ENCODE results near the gene TIMP2.
A peak's percentile ranks its signal among the peaks of the same experiment; 100 is the strongest.

Gene TIMP2

DNA sequence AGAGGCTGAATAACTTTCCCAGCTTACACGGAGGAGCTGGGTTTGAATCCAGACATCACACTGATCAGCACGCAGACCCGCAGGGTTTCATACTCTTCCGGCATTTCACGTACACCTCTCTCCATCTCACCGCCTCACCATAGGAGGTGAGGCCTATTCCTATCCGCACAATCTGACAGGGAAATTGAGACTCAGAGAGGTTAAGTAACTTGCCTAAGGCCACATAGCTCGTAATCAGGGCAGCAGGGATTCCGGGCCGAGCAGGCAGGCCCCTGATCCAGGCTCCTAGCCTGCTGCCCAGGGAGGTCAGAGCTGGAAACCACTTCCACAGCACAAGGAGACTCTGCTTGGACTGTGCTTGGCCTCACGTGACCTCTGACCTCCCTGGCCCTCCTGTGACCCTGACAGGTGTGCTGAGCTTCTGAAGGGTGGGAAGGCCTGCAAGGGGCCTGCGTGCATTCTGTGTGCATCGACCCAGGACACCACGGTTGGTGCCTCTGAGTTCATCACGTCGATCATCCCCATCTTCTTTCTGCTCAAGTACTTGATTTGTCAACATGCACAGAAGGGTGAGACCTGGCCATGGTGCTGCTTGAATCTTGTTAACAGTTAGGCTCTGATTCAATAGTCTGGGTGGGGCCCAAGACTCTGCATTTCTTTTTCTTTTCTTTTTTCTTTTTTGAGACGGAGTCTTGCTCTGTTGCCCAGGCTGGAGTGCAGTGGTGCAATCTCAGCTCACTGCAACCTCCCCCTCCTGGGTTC lies 26.9 kb downstream of the TIMP2 start:
- H3K4me1 ChIP-seq (ENCODE audit: control insufficient read depth, insufficient read depth, low read length) = peaks cover 11% of the 10 kb centered on the region
- H3K9ac ChIP-seq (ENCODE audit: low read depth, low read length) = no peak overlapping the region

DNA sequence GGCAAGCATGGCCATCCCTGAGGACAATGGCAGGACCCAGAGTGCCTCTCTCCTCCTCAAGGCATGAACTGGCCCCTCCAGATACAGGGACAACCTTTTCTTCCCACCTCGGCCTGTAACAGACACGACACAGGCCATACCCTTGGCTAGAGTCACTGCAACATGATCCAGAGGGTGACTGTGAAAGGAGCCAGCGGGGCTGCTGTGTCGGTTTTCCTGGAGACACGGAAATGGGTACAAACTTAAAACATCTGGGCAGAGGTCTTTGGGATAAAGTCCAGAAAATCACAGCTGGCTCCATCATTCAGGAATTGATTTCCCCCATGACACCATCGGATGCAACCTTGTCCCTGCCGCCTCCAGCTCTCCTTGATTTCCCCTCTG lies 27.5 kb downstream of the TIMP2 start:
- Histone ChIP-seq H3K4me1 (ENCODE audit: control insufficient read depth, insufficient read depth, low read length) (peaks cover 11% of the 10 kb centered on the region), H3K27me3 (ENCODE audit: control insufficient read depth, insufficient read depth, low read length) (no peaks in the 10 kb centered on the region), H3K36me3 (ENCODE audit: control insufficient read depth, insufficient read depth, low read length) (peaks cover 4% of the 10 kb centered on the region), H3K9ac (ENCODE audit: low read depth, low read length) (no peak overlapping the region), H3K9me3 (ENCODE audit: control insufficient read depth, insufficient read depth, low read length) (no peaks in the 10 kb centered on the region), H3K4me3 (ENCODE audit: low read depth, low read length) (no peak overlapping the region)

More for the DNA sequence above, 26.9 kb downstream of the TIMP2 start:
- no peaks in the 10 kb centered on the region for H3K9me3 ChIP-seq (ENCODE audit: control insufficient read depth, insufficient read depth, low read length)
- no peak overlapping the region for H3K4me3 ChIP-seq (ENCODE audit: low read depth, low read length)
- peaks cover 4% of the 10 kb centered on the region for H3K36me3 ChIP-seq (ENCODE audit: control insufficient read depth, insufficient read depth, low read length)
- H3K27me3 ChIP-seq (ENCODE audit: control insufficient read depth, insufficient read depth, low read length) = no peaks in the 10 kb centered on the region

DNA sequence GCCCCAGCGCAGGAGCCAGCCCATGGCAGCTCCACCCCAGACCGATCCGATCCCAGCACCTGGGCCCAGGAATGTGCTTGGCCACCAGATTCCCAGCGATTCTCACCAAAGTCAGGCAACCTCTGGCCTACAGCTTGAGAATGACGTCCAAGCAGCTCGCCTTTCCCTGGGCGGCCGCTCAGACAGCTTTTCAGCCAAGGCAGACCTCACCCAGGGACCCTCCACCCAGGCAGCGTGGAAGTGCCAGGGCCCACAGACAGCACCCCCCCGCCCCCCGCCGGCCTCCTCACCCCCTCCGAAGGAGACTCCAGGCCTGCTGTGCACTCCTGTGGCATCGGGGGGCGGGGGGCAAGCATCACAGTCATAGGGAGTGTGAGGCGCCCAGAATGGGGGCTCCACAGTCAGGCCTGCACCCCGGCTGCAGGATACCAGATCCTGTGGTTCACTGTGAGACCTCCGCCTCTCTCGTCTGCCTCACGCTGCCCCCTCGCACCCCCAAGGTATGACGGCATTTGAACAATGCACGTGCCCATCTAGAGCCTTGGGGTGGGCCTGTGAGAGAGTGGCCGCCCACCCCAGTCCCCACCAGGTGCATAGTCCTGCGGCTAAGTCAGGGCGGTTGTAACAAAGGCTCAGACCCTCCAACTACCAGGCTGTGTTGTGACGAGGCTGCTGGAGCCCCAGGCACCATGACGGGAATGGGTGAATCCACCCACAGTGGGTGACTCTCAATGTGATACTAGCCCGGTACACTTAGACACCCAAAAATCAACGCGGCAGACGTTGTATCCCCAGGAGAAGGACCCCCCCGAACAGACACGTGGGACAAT lies 28.1 kb downstream of the TIMP2 start:
- Histone ChIP-seq H3K27me3 (ENCODE audit: control insufficient read depth, insufficient read depth, low read length) (no peaks in the 10 kb centered on the region), H3K4me1 (ENCODE audit: control insufficient read depth, insufficient read depth, low read length) (peaks cover 11% of the 10 kb centered on the region), H3K4me3 (ENCODE audit: low read depth, low read length) (no peak overlapping the region), H3K9ac (ENCODE audit: low read depth, low read length) (no peak overlapping the region), H3K9me3 (ENCODE audit: control insufficient read depth, insufficient read depth, low read length) (no peaks in the 10 kb centered on the region), H3K36me3 (ENCODE audit: control insufficient read depth, insufficient read depth, low read length) (peaks cover 4% of the 10 kb centered on the region)

DNA sequence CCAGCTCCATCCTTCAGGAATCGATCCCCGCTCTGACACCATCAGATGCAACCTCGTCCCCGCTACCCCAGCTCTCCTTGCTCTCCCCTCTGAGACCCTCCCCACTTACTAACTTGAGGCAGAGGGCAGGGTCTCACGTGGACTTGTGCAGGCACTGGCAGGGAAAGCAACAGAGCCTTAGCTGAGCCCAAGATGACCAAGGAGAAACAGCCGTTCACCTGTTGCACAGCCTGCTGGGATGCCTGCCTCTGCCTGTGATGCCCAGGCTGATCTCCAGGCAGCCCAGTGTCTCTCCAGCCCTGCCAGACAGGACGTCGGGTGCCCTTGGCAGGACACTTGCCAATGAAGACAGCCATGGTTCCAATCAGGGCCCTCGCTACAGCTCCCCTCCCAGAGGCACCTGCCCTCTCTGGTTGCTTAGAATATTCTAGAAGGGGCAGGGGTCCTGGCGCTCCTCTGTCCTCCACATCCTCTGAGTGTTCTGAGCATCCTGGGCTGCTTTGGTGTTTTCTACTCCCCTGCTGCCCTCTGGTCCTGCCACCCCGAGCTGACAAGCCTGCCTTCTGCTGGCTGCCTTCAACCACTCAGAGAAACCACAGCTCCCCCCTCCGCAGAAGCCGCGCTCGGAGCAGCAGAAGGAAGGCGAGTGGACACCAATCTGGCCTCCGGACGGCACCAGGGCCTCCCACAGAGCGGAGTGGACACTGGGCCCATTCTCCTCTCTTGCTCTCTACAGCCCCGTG lies 28.9 kb downstream of the TIMP2 start:
- peaks cover 4% of the 10 kb centered on the region for H3K36me3 ChIP-seq (ENCODE audit: control insufficient read depth, insufficient read depth, low read length)

DNA sequence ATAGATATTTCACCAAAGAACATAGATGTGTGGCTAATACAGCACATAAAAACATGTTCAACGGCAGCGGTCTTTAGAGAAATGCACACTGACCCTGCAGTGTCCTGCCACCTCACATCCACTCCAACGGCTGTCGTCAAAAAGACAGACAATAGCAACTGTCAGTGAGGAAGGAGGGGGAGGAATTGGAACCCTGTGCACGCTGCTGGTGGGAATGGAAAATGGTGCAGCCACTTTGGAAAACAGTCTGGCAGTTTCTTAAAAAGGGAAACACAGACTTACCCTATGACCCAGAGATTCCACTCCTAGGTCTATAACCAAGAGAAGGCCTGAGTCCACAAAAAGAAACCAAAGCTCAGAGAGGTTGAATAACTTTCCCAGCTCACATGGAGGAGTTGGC lies 29.9 kb downstream of the TIMP2 start:
- Histone ChIP-seq H3K4me1 (ENCODE audit: control insufficient read depth, insufficient read depth, low read length) (peaks cover 11% of the 10 kb centered on the region), H3K4me3 (ENCODE audit: low read depth, low read length) (no peak overlapping the region), H3K27me3 (ENCODE audit: control insufficient read depth, insufficient read depth, low read length) (no peaks in the 10 kb centered on the region), H3K9ac (ENCODE audit: low read depth, low read length) (no peak overlapping the region), H3K9me3 (ENCODE audit: control insufficient read depth, insufficient read depth, low read length) (no peaks in the 10 kb centered on the region), H3K36me3 (ENCODE audit: control insufficient read depth, insufficient read depth, low read length) (no peaks in the 10 kb centered on the region)

More for the DNA sequence above, 28.9 kb downstream of the TIMP2 start:
- H3K9ac ChIP-seq (ENCODE audit: low read depth, low read length) = no peak overlapping the region
- no peaks in the 10 kb centered on the region for H3K9me3 ChIP-seq (ENCODE audit: control insufficient read depth, insufficient read depth, low read length)
- H3K4me1 ChIP-seq (ENCODE audit: control insufficient read depth, insufficient read depth, low read length) = peaks cover 11% of the 10 kb centered on the region
- H3K4me3 ChIP-seq (ENCODE audit: low read depth, low read length) = no peak overlapping the region
- H3K27me3 ChIP-seq (ENCODE audit: control insufficient read depth, insufficient read depth, low read length) = no peaks in the 10 kb centered on the region

DNA sequence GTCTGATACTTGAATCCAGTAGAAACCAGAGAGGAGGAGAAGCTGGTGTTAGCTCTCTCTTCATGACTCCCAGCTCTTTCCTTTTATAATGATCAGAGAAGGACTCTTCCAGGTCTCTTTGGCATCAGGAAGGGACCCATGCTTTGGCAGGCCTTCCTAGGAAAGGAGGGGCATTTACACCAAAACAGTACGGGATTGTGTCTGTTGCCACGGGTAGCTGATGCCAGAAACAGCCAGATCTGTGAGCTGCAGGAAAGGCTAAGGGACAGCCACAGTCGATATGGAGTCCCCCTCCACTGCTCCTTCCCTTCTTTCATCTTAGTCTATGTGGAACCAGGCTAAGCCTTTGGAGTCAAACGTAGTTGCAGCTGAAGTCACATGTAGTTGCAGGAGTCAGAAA lies 31.5 kb downstream of the TIMP2 start:
- Histone ChIP-seq H3K9me3 (ENCODE audit: control insufficient read depth, insufficient read depth, low read length) (no peaks in the 10 kb centered on the region), H3K27me3 (ENCODE audit: control insufficient read depth, insufficient read depth, low read length) (no peaks in the 10 kb centered on the region), H3K36me3 (ENCODE audit: control insufficient read depth, insufficient read depth, low read length) (no peaks in the 10 kb centered on the region), H3K4me3 (ENCODE audit: low read depth, low read length) (no peak overlapping the region), H3K9ac (ENCODE audit: low read depth, low read length) (no peak overlapping the region), H3K4me1 (ENCODE audit: control insufficient read depth, insufficient read depth, low read length) (no peaks in the 10 kb centered on the region)

DNA sequence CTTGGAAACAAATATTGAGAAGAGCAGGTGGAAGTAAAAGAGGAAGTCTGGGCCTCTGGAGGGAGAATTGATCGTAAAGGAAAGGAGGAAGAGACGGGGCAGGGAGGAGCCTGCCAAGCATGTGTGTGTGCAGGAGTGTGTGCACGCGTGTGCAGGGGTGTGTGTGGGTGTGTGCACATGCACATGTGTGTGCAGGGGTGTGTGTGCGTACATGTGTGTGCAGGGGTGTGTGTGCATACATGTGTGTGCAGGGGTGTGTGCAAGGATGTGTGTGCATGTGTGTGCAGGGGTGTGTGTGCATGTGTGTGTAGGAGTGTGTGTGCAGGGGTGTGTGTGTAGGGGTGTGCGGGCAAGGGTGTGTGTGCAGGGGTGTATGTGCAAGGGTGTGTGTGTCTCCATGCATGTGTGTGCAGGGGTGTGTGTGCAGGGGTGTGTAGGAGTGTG lies 32.2 kb downstream of the TIMP2 start:
- Histone ChIP-seq H3K27me3 (ENCODE audit: control insufficient read depth, insufficient read depth, low read length) (no peaks in the 10 kb centered on the region), H3K9ac (ENCODE audit: low read depth, low read length) (no peak overlapping the region), H3K4me3 (ENCODE audit: low read depth, low read length) (no peak overlapping the region), H3K36me3 (ENCODE audit: control insufficient read depth, insufficient read depth, low read length) (no peaks in the 10 kb centered on the region), H3K4me1 (ENCODE audit: control insufficient read depth, insufficient read depth, low read length) (no peaks in the 10 kb centered on the region), H3K9me3 (ENCODE audit: control insufficient read depth, insufficient read depth, low read length) (no peaks in the 10 kb centered on the region)

DNA sequence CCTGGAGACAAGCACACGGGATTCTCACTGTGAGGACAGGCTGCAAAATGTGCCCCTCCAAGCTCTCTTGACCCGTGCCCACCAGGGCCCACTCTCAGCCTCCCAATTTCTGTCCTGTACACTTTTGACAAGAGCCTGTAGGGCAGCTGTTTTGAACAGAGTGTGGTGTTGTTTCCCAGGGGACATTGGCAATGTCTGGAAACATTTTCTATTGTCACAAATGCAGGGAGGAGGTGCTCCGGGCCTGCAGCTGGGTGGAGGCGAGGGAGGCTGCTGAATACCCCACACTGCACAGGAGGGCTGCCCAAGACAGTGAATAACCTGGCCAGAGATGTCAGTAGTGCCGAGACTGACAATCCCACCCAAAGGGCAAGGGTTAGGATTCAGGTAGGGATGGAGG lies 32.7 kb downstream of the TIMP2 start:
- no peaks in the 10 kb centered on the region for H3K27me3 ChIP-seq (ENCODE audit: control insufficient read depth, insufficient read depth, low read length)
- H3K9me3 ChIP-seq (ENCODE audit: control insufficient read depth, insufficient read depth, low read length) = no peaks in the 10 kb centered on the region
- no peaks in the 10 kb centered on the region for H3K36me3 ChIP-seq (ENCODE audit: control insufficient read depth, insufficient read depth, low read length)
- no peaks in the 10 kb centered on the region for H3K4me1 ChIP-seq (ENCODE audit: control insufficient read depth, insufficient read depth, low read length)
- H3K9ac ChIP-seq (ENCODE audit: low read depth, low read length) = no peak overlapping the region
- no peak overlapping the region for H3K4me3 ChIP-seq (ENCODE audit: low read depth, low read length)

DNA sequence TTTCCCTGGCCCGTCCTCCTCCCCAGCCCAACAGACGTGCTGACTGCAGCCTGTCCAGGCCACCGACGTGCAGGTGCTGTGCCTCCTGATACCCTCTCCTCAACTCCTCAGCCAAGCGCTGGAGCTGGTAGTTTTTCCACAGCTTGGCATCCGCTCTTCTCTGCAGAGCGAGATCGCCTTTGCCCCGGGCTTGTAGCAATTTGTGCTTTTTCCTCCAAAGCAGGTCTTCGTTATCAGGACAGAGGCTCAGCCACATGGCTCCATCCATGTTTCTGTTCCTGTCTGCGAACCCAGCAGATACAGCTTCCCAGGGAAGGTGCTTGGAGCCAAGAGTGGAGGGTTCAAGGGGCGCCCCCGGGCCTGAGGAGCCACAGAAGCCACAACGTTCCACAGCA lies 33.1 kb downstream of the TIMP2 start:
- no peaks in the 10 kb centered on the region for H3K36me3 ChIP-seq (ENCODE audit: control insufficient read depth, insufficient read depth, low read length)
- no peaks in the 10 kb centered on the region for H3K27me3 ChIP-seq (ENCODE audit: control insufficient read depth, insufficient read depth, low read length)
- H3K9ac ChIP-seq (ENCODE audit: low read depth, low read length) = peak overlapping the region; percentile 12
- H3K4me1 ChIP-seq (ENCODE audit: control insufficient read depth, insufficient read depth, low read length) = no peaks in the 10 kb centered on the region
- no peak overlapping the region for H3K4me3 ChIP-seq (ENCODE audit: low read depth, low read length)
- no peaks in the 10 kb centered on the region for H3K9me3 ChIP-seq (ENCODE audit: control insufficient read depth, insufficient read depth, low read length)

DNA sequence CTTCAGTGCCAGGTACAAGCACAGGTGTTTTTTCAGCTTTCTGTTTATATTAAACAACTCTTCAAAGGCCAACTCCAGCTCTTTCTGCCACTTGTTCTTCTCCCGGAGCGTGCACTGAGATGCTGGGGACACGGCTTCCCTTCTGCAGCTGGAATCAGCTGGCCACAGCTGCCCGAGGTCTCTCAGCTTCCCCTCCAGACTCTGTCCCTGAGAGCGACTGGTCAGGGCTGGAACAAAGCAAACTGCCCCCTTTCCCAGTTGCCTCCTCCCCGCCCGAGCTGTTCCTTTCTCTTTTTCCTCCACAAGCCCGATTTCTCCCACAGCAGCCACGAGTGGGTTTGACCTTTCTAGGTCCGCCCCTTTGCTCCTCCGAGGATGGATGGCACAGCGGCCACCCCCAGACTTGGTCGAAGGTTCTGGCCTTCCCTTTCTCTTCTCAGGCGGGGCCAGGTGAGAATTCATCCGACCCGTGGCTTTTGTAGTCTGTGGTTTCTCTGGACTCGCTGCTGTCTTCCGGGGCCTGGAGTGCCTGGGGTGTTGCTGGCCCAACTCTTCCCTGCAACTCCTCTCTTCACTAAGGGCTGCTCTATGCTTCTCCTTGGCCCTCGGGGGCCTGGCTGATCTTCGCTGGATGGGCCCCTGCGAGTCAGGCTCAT lies 33.7 kb downstream of the TIMP2 start:
- Histone ChIP-seq H3K27me3 (ENCODE audit: control insufficient read depth, insufficient read depth, low read length) (no peaks in the 10 kb centered on the region), H3K4me3 (ENCODE audit: low read depth, low read length) (no peak overlapping the region), H3K9ac (ENCODE audit: low read depth, low read length) (peak overlapping the region; percentile 12)

DNA sequence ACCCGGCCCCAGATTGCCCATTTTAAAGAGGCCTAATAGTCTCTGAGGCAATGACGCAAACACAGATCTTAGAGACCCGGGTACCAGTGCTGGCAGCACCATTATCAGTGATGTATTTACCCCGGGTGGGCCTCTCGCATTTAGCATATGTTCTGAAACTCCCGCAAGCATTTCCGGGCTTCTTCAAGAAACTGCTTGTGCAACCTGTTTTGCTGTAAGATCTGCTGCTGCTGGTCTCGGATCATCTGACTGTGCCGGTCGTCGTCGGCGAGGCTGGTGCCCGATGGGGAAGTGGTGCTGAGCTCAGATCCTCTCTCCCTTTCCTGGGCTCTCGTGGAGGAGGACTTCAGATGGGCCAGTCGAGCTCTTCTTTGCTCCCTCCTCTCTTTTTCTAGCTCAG lies 34.7 kb downstream of the TIMP2 start:
- no peak overlapping the region for H3K9ac ChIP-seq (ENCODE audit: low read depth, low read length)
- H3K4me1 ChIP-seq (ENCODE audit: control insufficient read depth, insufficient read depth, low read length) = no peaks in the 10 kb centered on the region
- H3K27me3 ChIP-seq (ENCODE audit: control insufficient read depth, insufficient read depth, low read length) = no peaks in the 10 kb centered on the region
- H3K4me3 ChIP-seq (ENCODE audit: low read depth, low read length) = no peak overlapping the region
- no peaks in the 10 kb centered on the region for H3K9me3 ChIP-seq (ENCODE audit: control insufficient read depth, insufficient read depth, low read length)
- H3K36me3 ChIP-seq (ENCODE audit: control insufficient read depth, insufficient read depth, low read length) = no peaks in the 10 kb centered on the region

More for the DNA sequence above, 33.7 kb downstream of the TIMP2 start:
- Histone ChIP-seq H3K4me1 (ENCODE audit: control insufficient read depth, insufficient read depth, low read length) (no peaks in the 10 kb centered on the region), H3K9me3 (ENCODE audit: control insufficient read depth, insufficient read depth, low read length) (no peaks in the 10 kb centered on the region), H3K36me3 (ENCODE audit: control insufficient read depth, insufficient read depth, low read length) (no peaks in the 10 kb centered on the region)

All from iPS-15b (cell line).